Transverse colon (tissue), 4 donors: ENCODE results near the gene LANCL1.
"Not testable (repeated sequence)": the region's sequence is repeated elsewhere in the genome, so short reads cannot be mapped to it uniquely, and the experiment has no call there.

Experiments used
- CTCF ChIP-seq, 5 experiments: fragments of 200-600 bp in 3 of 5; fragments of 450-650 bp in 2 of 5; sonication (generic) in 3 of 5; IDR thresholded peaks; 1 replicate in 2 of 5; 2 replicates in 3 of 5; pipeline ENCODE4 v1.5.1; 2016 to 2017; ENCODE audit warnings: antibody characterized with exemption in 5 of 5, inconsistent platforms in 3 of 5, mild to moderate bottlenecking in 2 of 5, moderate library complexity in 1 of 5
- POLR2A ChIP-seq: fragments of 450-650 bp; IDR thresholded peaks from one replicate; pipeline ENCODE4 v1.6.1; 2016; ENCODE audit warnings: antibody characterized with exemption, mild to moderate bottlenecking, moderate library complexity
- POLR2AphosphoS5 ChIP-seq, 3 donors: sonication (generic); formaldehyde crosslinking; IDR thresholded peaks; one replicate each; pipeline ENCODE4 v1.6.1; 2016; ENCODE audit warnings: antibody characterized with exemption in 3 of 3

- not testable (repeated sequence) for TF ChIP-seq CTCF (IDR thresholded peaks at IDR 0.05); POLR2AphosphoS5 (IDR thresholded peaks at IDR 0.05); POLR2A
Measured at GRCh38 chr2:210427309-210427708, 49.2 kb downstream of the LANCL1 start.
